Stomach (tissue), 9 donors: ENCODE results near the gene PCARE. TPM values are rescaled to one million over a fixed set of nuclear protein-coding genes. Genes with fewer than 3 reads are reported as not detected.

Source experiments
- DNase-seq, 2 donors: peaks; one replicate each; pipeline versions ENCODE4 v3.0.0 to v3.0.0-alpha.2; 2013 to 2019
- H3K27ac ChIP-seq, 5 donors: fragments of 200-600 bp in 4 of 5; sonication (generic) in 4 of 5; one replicate each; pipeline ENCODE4 v1.5.1; 2013 to 2019; ENCODE audit warnings: mild to moderate bottlenecking in 1 of 5, moderate library complexity in 1 of 5
- H3K27me3 ChIP-seq, 3 donors: fragments of 200-600 bp; sonication (generic); one replicate each; pipeline ENCODE4 v1.5.1; 2017 to 2019; ENCODE audit warnings: mixed run types in 1 of 3
- H3K36me3 ChIP-seq, 4 donors: fragments of 200-600 bp; sonication (generic); 1 replicate in 3 of 4; 2 replicates in 1 of 4; pipeline ENCODE4 v1.5.1; 2016 to 2019
- H3K4me1 ChIP-seq, 4 donors: fragments of 200-600 bp; sonication (generic); one replicate each; pipeline ENCODE4 v1.5.1; 2016 to 2019
- H3K4me3 ChIP-seq, 4 donors: fragments of 200-600 bp; sonication (generic) in 3 of 4; one replicate each; pipeline ENCODE4 v1.5.1; 2016 to 2019; ENCODE audit warnings: mild to moderate bottlenecking in 1 of 4
- H3K9me3 ChIP-seq, 4 donors: fragments of 200-600 bp; sonication (generic); one replicate each; pipeline ENCODE4 v1.5.1; 2016 to 2019
- EP300 ChIP-seq: sonication (generic); formaldehyde crosslinking; IDR thresholded peaks from one replicate; pipeline ENCODE4 v1.6.1; 2017; ENCODE audit warnings: antibody characterized with exemption
- POLR2A ChIP-seq, 4 donors: fragments of 450-650 bp; IDR thresholded peaks; one replicate each; pipeline ENCODE4 v1.6.1; 2016; ENCODE audit warnings: antibody characterized with exemption in 4 of 4, control low read depth in 2 of 4, mild to moderate bottlenecking in 1 of 4, moderate library complexity in 1 of 4
- POLR2AphosphoS5 ChIP-seq, 3 donors: sonication (generic); formaldehyde crosslinking; IDR thresholded peaks; one replicate each; pipeline ENCODE4 v1.6.1; 2016; ENCODE audit warnings: antibody characterized with exemption in 3 of 3
- WGBS, 5 donors: extraction: QIAGEN DNeasy Blood & Tissue Kit in 3 of 5; methylation state at CpG; one replicate each; pipeline versions ENCODE4 v1.1.5 to v1.1.7; 2013 to 2018; 5-methylcytosine and 5-hydroxymethylcytosine counted together
- intact Hi-C: fragments of 100-400 bp; cut with DNase I; formaldehyde crosslinking; loops from one replicate; pipeline ENCODE4 v1.15.1; 2023; ENCODE audit warnings: low total_unique reads
- polyA plus RNA-seq, 3 donors: library from polyadenylated mRNA; stranded (reverse); fragments of 200-250 nt; gene quantifications; one replicate each; pipeline ENCODE4 v1.2.3, GENCODE V29; 2013
- total RNA-seq, 5 donors: library from RNA; depleted of rRNA; stranded (reverse); fragments of >200 nt; gene quantifications; one replicate each; pipeline versions ENCODE4 v1.1.0 to v1.2.3, GENCODE V29; 2014 to 2016
- TF ChIP-seq, protein P1 (sequence below), 7 experiments: fragments of 450-650 bp in 4 of 7; fragments of 200-600 bp in 3 of 7; sonication (generic) in 3 of 7; IDR thresholded peaks; one replicate each; pipeline ENCODE4 v1.5.1; 2016 to 2019; ENCODE audit warnings: antibody characterized with exemption in 7 of 7, control low read depth in 2 of 7, mild to moderate bottlenecking in 1 of 7
- donor health status: healthy with polysubstance abuse.
- donor health status: Bipolar disorder and iron deficiency.
- donor health status: healthy.

PCARE gene
- total and polyA plus RNA-seq, 8 donors, result 0.06 to 2.9 (median 0.08) TPM; not detected in 5

DNA sequence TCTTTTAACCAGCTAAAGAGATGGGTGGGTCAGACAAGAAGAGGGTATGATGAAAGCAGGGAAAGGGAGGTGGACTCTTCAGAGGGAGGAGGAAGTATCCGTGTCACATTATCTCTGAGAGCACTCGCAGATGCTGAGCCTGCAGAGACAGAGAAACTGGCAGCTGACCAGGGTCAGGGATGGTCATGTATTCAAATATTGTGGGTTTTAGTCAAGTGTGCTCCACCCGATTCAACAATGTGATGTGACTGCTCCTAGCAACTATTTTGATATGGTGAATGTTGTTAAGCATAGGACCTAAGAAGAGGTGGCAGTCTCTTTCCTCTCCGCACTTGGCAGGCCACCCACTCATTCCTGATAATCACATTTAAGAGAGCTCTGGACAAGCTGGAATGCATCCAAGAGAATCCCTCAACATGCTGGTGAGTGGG lies 39.6 kb upstream of the PCARE start:
- TF ChIP-seq POLR2AphosphoS5 (IDR thresholded peaks at IDR 0.05) (no peak), POLR2A (IDR thresholded peaks at IDR 0.05) (no peak), EP300 (no peak)
- TF ChIP-seq, protein P1, sequence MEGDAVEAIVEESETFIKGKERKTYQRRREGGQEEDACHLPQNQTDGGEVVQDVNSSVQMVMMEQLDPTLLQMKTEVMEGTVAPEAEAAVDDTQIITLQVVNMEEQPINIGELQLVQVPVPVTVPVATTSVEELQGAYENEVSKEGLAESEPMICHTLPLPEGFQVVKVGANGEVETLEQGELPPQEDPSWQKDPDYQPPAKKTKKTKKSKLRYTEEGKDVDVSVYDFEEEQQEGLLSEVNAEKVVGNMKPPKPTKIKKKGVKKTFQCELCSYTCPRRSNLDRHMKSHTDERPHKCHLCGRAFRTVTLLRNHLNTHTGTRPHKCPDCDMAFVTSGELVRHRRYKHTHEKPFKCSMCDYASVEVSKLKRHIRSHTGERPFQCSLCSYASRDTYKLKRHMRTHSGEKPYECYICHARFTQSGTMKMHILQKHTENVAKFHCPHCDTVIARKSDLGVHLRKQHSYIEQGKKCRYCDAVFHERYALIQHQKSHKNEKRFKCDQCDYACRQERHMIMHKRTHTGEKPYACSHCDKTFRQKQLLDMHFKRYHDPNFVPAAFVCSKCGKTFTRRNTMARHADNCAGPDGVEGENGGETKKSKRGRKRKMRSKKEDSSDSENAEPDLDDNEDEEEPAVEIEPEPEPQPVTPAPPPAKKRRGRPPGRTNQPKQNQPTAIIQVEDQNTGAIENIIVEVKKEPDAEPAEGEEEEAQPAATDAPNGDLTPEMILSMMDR (IDR thresholded peaks at IDR 0.05), result no peak
- peak; percentile 46 to 54 for DNase-seq
- Histone ChIP-seq H3K4me1 (peaks cover 8 to 43% (median 20%) of the 10 kb centered on the region in 4 donors), H3K36me3 (no peaks in the 10 kb centered on the region), H3K27me3 (peaks cover 0 to 19% (median 3%) of the 10 kb centered on the region in 3 donors), H3K9me3 (no peaks in the 10 kb centered on the region), H3K4me3 (no peak overlapping the region), H3K27ac (peak overlapping the region in 3 of 5 donors; percentile 79 to 94 (median 93))
- WGBS, 5 donors, result 37 to 62% (median 50%) methylated on average over 4 of the region's 4 CpGs
- intact Hi-C loops, result no loop called here

DNA sequence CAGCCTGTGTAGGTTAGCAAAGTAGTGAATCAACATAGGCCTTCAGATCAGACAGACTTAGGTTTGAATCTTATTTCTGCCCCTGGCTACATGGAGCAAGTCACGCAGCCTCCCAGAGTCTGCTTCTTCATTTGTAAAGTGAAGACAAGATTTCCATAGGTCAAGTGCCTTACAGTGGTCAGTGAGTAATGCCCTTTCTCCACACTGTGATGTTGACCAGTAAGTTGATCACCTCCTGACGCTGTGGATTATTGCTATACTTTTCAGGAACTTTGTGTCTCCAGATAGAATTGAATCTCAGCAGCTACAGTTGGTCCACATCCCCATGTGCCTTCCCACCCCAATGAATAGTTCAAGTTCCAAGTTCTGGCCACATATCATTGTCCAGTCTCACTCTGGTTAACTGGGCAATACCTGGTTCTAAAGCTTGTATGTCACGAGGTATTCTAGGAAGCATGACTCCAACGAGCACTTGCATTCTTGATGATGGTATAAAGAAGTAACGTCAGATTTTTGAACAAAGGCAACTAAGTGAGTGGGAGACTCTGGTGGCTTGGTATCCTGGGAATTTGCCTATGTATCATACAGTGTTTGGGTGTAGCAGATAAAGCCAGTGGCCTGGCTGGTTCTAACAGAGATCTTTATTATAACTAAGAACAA lies 38.8 kb upstream of the PCARE start:
- Histone ChIP-seq H3K36me3 (no peaks in the 10 kb centered on the region), H3K27me3 (peaks cover 0 to 19% (median 3%) of the 10 kb centered on the region in 3 donors), H3K27ac (peak overlapping the region in 1 of 5 donors; percentile 14), H3K9me3 (no peaks in the 10 kb centered on the region), H3K4me1 (peaks cover 8 to 38% (median 20%) of the 10 kb centered on the region in 4 donors), H3K4me3 (no peak overlapping the region)
- DNase-seq, result no peak
- intact Hi-C loops, result no loop called here
- TF ChIP-seq EP300 (no peak), POLR2AphosphoS5 (IDR thresholded peaks at IDR 0.05) (no peak), POLR2A (IDR thresholded peaks at IDR 0.05) (no peak)
- TF ChIP-seq, protein P1 (IDR thresholded peaks at IDR 0.05), result no peak
- WGBS, 5 donors, result 79 to 90% (median 85%) methylated on average over 5 of the region's 5 CpGs

DNA sequence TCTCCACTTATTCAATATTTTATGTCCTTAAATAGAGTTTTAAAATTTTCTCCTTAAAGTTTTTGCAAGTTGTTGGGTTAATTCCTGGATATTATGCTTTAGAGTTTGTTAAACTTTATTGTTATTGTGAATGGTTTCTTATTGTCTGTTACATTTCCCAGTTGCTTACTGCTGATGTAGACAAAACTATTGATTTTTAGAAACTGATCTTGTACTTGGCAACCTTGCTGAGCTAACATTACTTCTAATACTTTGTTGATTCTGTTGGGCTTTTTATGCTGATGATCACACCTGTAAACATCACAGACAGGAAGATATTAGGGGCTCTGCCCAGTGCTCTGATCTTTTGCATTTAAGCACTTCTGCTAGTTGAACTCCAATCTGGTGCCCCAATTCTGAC lies 38.1 kb upstream of the PCARE start:
- Histone ChIP-seq H3K27ac (no peak overlapping the region), H3K36me3 (no peaks in the 10 kb centered on the region), H3K9me3 (no peaks in the 10 kb centered on the region), H3K27me3 (peaks cover 0 to 19% (median 3%) of the 10 kb centered on the region in 3 donors), H3K4me1 (peaks cover 3 to 30% (median 16%) of the 10 kb centered on the region in 4 donors), H3K4me3 (no peak overlapping the region)
- DNase-seq, result no peak
- intact Hi-C loops, result no loop called here
- TF ChIP-seq EP300 (no peak), POLR2AphosphoS5 (IDR thresholded peaks at IDR 0.05) (no peak), POLR2A (IDR thresholded peaks at IDR 0.05) (no peak)
- TF ChIP-seq, protein P1 (IDR thresholded peaks at IDR 0.05), result no peak

DNA sequence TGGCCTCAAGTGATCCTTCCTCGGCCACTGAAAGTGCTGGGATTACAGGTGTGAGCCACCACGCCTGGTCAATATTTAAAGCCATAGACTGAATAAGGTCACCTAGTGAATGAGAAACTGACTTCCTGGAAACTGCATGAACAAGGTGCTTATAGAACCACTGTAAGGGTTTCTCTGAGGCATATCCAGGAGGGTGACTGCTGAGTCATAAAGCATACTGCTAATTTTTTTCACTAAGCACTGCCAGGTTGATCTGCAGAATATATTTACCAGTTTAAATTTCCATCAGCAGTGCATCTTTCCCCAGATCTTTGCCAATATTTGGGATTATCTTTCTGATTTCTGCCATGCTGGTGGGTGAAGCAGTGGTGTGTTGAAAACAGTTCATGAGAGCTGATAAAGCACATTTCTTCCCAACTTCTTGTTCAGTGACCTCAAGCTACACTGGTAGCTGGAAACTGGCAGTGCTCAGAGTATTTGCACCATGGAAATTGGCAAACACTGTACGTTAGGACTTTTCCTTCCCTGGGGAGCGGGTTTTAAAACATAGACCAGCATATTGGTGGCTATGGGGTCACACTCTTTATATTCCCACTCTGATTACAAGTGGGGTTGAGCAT lies 36.7 kb upstream of the PCARE start:
- TF ChIP-seq EP300, result no peak
- Histone ChIP-seq H3K36me3 (no peaks in the 10 kb centered on the region), H3K4me3 (no peak overlapping the region), H3K27ac (no peak overlapping the region), H3K27me3 (peaks cover 0 to 17% (median 3%) of the 10 kb centered on the region in 3 donors), H3K9me3 (no peaks in the 10 kb centered on the region), H3K4me1 (peaks cover 0 to 17% (median 12%) of the 10 kb centered on the region in 4 donors)
- WGBS, 5 donors, result 49 to 62% (median 57%) methylated on average over 4 of the region's 4 CpGs
- peak in 1 of 2 donors; percentile 41 for DNase-seq
- intact Hi-C loops, result no loop called here

DNA sequence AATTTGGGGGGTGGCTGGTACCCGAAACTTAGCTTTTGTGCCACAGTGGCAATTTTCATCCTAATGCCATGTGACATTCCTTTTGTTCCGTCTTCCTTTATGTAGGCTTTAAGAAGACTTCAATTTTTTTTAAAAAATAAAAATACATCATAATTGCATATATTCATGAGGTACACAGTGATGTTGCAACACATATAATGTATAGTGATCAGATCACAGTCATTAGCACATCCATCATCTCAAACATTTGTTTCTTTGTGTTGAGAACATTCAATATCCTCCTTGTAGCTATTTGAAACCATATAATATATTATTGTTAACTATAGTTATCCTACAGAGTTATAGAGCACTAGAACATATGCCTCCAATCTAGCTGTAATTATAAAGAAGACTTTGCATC lies 34.9 kb upstream of the PCARE start:
- WGBS, 5 donors, result 91 to 100% (median 96%) methylated on average over 2 of the region's 2 CpGs
- peaks cover 0 to 4% (median 3%) of the 10 kb centered on the region in 4 donors for H3K4me1 ChIP-seq
- no peaks in the 10 kb centered on the region for H3K9me3 ChIP-seq
- TF ChIP-seq EP300 (no peak), POLR2AphosphoS5 (IDR thresholded peaks at IDR 0.05) (no peak), POLR2A (IDR thresholded peaks at IDR 0.05) (no peak)
- TF ChIP-seq, protein P1 (IDR thresholded peaks at IDR 0.05), result no peak
- DNase-seq, result no peak
- peaks cover 0 to 3% (median 0%) of the 10 kb centered on the region in 3 donors for H3K27me3 ChIP-seq
- H3K36me3 ChIP-seq, result no peaks in the 10 kb centered on the region
- H3K27ac ChIP-seq, result no peak overlapping the region
- intact Hi-C loops, result no loop called here
- H3K4me3 ChIP-seq, result no peak overlapping the region
